IPS-20b (cell line): ENCODE data around the gene PRXL2A.

ENCODE experiments used
- H3K27ac ChIP-seq: one replicate; pipeline ENCODE4 v1.5.1; 2013; ENCODE audit warnings: low read length
- H3K27me3 ChIP-seq: 2 replicates; pipeline ENCODE4 v1.6.1; 2013; ENCODE audit warnings: mild to moderate bottlenecking, low read length, inconsistent platforms; ENCODE audit not compliant: insufficient read depth
- H3K36me3 ChIP-seq: 2 replicates; pipeline ENCODE4 v1.6.1; 2013; ENCODE audit warnings: low read depth, mild to moderate bottlenecking, inconsistent platforms, low read length, moderate library complexity; ENCODE audit not compliant: insufficient read depth
- H3K4me1 ChIP-seq: 2 replicates; pipeline ENCODE4 v1.6.1; 2013; ENCODE audit warnings: mild to moderate bottlenecking, control low read depth, inconsistent platforms, low read length, moderate library complexity; ENCODE audit not compliant: insufficient read depth
- H3K4me3 ChIP-seq: 2 replicates; pipeline ENCODE4 v1.5.1; 2013; ENCODE audit warnings: mild to moderate bottlenecking, low read length, inconsistent platforms
- H3K9ac ChIP-seq: 2 replicates; pipeline ENCODE4 v1.6.1; 2013; ENCODE audit warnings: low read depth, mild to moderate bottlenecking, inconsistent platforms, low read length, moderate library complexity
- H3K9me3 ChIP-seq: 2 replicates; pipeline ENCODE4 v1.6.1; 2013; ENCODE audit warnings: mild to moderate bottlenecking, low read depth, low read length, inconsistent platforms; ENCODE audit not compliant: insufficient read depth

PRXL2A gene

GRCh38 chr10:80457554-80458262, 49.4 kb downstream of the PRXL2A start:
- H3K36me3 ChIP-seq: no peaks in the 10 kb centered on the region
- peaks cover 38% of the 10 kb centered on the region for H3K4me1 ChIP-seq
- peaks cover under 1% of the 10 kb centered on the region; the same call in 1 of the 2 replicates for H3K27me3 ChIP-seq
- no peak overlapping the region for H3K4me3 ChIP-seq
- H3K27ac ChIP-seq: no peak overlapping the region
- H3K9ac ChIP-seq: no peak overlapping the region
- no peaks in the 10 kb centered on the region for H3K9me3 ChIP-seq

DNA sequence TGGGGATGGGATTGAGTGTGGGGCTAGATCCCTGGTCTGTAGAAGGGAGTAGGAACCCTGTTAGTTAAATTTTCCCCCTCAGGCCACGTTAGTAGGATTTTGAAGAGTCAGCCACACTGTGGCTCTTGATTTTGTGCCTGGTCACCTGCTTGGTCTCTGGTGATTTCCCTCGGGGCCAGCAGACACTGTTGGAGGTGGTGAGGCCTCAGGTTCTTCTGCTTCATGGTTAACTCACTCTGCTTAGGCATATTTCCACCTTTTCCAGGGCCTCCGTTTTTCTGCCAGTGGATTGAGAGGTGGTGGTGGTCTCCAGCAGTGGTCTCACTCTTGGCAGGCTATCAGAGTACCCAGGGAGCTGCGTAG, 49.9 kb downstream of the PRXL2A start:
- Histone ChIP-seq H3K27me3 (no peaks in the 10 kb centered on the region; the same call in 1 of the 2 replicates), H3K9me3 (no peaks in the 10 kb centered on the region), H3K4me1 (peaks cover 43% of the 10 kb centered on the region), H3K9ac (no peak overlapping the region), H3K4me3 (no peak overlapping the region), H3K36me3 (no peaks in the 10 kb centered on the region), H3K27ac (no peak overlapping the region)

- Histone ChIP-seq H3K27ac (no peak overlapping the region), H3K27me3 (no peaks in the 10 kb centered on the region; the same call in 1 of the 2 replicates), H3K4me3 (no peak overlapping the region), H3K4me1 (peaks cover 47% of the 10 kb centered on the region), H3K9me3 (no peaks in the 10 kb centered on the region), H3K9ac (no peak overlapping the region), H3K36me3 (no peaks in the 10 kb centered on the region)
Measured at GRCh38 chr10:80458638-80459037, 50.3 kb downstream of the PRXL2A start.

DNA sequence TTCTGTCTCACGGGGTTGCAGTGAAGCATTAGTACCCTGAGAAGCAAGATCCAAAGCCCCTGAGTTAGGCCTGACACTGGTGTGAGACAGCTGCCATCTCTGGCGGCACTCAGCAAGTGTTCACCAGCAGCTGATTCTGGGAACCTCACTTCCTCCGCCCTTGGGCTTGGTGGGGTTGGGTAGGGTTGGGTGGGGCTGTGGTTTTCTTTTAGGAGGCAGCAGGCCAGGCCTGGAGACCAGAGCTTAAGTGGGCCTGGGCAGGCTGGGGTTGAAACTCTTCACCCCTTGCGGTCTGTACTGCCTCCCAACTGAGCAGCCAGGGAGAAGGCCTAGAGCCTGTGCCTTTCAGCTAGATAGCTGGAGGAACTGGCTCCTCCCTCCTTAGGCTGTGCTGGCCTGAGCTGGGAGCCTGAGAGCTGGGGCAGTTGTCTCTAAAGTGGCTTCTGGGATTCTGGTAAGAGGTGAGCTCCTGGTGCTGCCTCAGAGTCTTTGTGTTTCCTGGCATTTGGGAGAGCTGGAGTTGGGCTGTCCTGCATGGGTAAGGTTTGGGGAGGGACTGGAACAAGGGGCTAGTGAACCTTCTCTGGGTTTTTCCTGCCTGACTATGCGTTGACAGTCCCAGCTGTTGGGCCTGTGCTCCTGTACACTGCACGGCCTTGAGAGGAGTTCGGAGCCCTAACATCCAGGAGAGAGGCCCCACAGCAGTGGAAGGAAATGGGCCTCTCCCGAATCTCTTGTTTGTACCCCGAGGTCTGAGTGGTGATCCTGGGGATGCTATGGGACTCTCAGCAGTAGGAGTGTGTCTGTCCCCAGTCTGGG, 50.9 kb downstream of the PRXL2A start:
- Histone ChIP-seq H3K36me3 (no peaks in the 10 kb centered on the region), H3K27ac (no peak overlapping the region), H3K9ac (peak overlapping the region; percentile 30; the same call in 1 of the 2 replicates), H3K4me3 (no peak overlapping the region), H3K4me1 (peaks cover 53% of the 10 kb centered on the region), H3K9me3 (no peaks in the 10 kb centered on the region), H3K27me3 (no peaks in the 10 kb centered on the region)

DNA sequence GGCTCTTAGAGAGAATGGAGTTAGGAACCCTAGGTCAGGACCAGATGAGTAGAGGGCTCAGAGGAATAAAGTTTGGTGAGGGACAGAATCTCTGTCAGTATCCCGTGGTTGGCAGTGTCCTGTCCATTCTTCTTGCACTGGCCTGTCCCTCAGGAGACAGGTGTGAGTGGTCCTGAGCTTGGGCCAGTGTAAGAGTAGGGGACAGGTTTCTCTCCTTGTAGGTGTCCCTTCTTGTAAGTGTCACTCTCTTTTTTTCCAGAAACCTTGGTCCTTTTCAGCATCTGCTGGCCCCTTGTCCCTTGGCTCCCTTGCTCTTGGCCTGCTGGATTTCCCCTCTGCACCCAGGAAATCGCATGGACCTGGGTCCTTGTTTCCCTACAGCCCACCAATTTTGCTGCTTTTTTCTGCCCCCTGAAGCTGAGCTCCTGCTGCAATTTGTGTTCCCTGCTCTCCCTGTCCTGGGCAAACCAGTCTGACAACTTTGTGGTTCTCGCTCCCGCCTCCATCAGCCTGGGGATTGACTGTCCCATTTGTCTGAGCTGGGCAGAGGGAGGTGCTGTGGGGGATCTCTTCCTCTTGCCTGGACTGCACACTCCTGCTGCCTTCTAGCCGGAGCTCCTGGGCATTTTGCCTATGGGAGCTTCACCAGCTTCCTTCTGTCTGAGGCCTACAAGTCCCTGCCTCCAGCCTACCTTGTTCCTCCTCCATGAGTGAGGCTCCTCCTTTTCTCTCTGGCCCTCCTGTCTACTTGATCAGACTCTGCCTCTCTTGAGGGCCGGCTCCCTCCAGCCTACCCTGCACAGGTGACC, 52.3 kb downstream of the PRXL2A start:
- Histone ChIP-seq H3K4me3 (peak overlapping the region; percentile 52), H3K9me3 (no peaks in the 10 kb centered on the region), H3K36me3 (no peaks in the 10 kb centered on the region), H3K9ac (peak overlapping the region; percentile 38; the same call in 1 of the 2 replicates), H3K4me1 (peaks cover 66% of the 10 kb centered on the region), H3K27me3 (no peaks in the 10 kb centered on the region), H3K27ac (peak overlapping the region; percentile 25)

DNA sequence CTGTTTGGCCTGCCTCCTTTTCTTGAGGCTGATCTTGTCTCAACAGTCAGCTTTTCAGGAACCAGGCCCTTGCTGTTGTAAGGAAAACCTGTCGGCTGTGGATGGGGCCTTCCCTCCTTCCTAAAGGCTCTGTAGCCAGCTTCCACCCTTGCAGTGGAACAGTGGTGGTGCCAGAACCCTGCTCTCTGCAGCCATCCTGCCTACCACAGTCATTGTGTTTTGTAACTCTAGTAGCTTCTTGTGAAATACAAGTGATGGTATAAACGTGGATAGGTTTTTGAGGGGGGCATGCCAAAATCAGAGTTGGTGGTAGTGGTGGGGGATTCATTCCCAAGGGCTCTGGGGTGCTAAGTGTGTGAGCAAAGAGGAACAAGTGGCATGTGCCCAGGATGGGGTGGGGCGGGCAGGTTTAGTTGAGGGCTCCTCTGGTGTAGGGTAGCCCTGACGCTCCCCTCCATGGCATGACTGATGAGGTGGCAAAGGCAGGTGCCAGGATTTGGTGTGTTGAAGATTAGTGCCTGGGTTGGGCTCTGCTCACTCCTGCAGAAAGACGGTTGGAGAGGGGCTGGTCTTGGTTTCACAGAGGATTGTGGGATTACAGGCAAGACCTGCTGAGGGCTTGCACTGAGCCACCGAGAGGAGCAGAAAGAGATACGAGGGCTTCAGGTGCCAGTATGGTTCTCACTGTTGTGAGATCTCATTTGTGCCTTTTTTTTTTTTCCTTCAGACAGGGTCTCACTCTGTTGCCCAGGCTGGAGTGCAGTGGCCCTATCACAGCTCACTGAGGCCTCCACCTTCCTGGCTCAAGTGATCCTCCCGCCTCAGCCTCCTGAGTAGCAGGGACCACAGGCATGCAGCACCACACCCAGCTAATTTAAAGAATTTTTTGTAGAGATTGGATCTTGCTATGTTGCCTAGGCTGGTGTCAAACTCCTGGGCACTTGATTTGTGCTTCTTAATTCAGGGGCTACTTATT, 53.1 kb downstream of the PRXL2A start:
- Histone ChIP-seq H3K27me3 (peaks cover 7% of the 10 kb centered on the region; the same call in 1 of the 2 replicates), H3K9ac (peak overlapping the region; percentile 38; the same call in 1 of the 2 replicates), H3K36me3 (no peaks in the 10 kb centered on the region), H3K4me3 (peak overlapping the region; percentile 52; the same call in 1 of the 2 replicates), H3K9me3 (no peaks in the 10 kb centered on the region), H3K27ac (peak overlapping the region; percentile 25), H3K4me1 (peaks cover 74% of the 10 kb centered on the region)

DNA sequence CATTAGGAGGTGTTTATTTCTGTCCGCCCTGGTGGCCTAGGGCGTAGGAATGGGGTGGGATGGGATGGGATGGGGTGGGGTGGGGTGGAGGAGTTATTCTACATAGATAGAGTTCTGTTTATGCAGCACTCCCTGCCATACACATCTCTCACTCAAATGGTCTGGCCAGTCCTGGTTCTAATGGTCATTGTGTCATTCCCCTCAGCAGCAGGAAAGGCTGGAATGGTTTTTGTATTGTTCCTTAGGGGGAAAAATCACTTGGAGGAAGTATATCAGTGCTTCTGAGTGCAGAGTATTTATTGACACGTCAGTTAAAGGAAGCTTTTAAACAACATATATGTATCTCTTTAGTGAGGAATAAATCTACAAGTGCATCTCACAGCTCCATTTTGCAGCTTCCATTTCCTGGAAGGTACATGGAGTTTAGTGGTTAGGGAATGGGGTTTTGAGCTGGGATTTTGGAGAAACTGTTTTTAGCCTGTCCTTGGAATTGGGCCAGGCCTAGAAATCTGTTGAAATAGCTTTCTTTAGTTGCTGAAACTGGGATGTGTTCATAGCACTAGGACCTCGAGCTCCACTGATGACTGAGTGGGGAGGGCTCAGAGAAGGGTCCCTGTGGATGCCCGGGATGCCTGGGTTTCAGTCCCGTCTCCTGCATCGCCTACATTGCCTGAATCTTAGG, 54.1 kb downstream of the PRXL2A start:
- Histone ChIP-seq H3K9me3 (no peaks in the 10 kb centered on the region), H3K36me3 (no peaks in the 10 kb centered on the region), H3K4me1 (peaks cover 82% of the 10 kb centered on the region), H3K27ac (no peak overlapping the region), H3K9ac (no peak overlapping the region), H3K27me3 (peaks cover 15% of the 10 kb centered on the region; the same call in 1 of the 2 replicates), H3K4me3 (no peak overlapping the region)

- Histone ChIP-seq H3K27ac (no peak overlapping the region), H3K27me3 (peaks cover 15% of the 10 kb centered on the region; the same call in 1 of the 2 replicates), H3K9me3 (no peaks in the 10 kb centered on the region), H3K36me3 (no peaks in the 10 kb centered on the region), H3K4me3 (0 out of 2 replicates have a peak overlapping the region, but pooled peaks have one; percentile 12), H3K9ac (no peak overlapping the region), H3K4me1 (peaks cover 84% of the 10 kb centered on the region)
Measured at GRCh38 chr10:80462981-80463741, 54.8 kb downstream of the PRXL2A start.

DNA sequence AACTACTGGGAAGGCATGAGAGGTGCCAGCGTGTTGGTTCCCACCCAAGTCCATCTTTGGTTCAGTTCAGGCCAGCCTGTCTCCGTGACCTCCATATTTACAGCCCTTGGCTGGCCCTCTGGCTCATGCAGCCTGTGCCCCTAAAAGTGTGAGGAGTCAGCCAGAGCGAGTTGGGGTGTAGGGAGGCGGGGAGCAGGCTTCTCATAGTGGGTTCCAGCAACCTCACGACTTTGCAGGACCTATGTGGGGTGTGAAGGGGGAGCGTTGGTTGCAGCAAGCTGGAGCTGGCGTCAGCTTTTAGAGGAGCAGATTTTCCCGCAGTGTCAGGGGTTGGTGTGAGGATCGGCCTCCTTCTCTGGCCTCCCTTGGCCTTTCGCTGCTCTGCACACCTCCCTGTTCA, 55.5 kb downstream of the PRXL2A start:
- Histone ChIP-seq H3K27ac (no peak overlapping the region), H3K4me3 (no peak overlapping the region), H3K9me3 (no peaks in the 10 kb centered on the region), H3K4me1 (peaks cover 81% of the 10 kb centered on the region), H3K27me3 (peaks cover 21% of the 10 kb centered on the region), H3K9ac (peak overlapping the region; percentile 90; the same call in 1 of the 2 replicates), H3K36me3 (no peaks in the 10 kb centered on the region)
